ENCODE data around the gene AQP3. TPM values are rescaled to one million over a fixed set of nuclear protein-coding genes. Genes with fewer than 3 reads are reported as not detected.

The AQP3 gene
- total and polyA plus RNA-seq, 2 of the 13 experiments (the other 11 are each of a cell fraction or from before 2014, with no cell fraction given), result 1.4 to 5.5 TPM

DNA sequence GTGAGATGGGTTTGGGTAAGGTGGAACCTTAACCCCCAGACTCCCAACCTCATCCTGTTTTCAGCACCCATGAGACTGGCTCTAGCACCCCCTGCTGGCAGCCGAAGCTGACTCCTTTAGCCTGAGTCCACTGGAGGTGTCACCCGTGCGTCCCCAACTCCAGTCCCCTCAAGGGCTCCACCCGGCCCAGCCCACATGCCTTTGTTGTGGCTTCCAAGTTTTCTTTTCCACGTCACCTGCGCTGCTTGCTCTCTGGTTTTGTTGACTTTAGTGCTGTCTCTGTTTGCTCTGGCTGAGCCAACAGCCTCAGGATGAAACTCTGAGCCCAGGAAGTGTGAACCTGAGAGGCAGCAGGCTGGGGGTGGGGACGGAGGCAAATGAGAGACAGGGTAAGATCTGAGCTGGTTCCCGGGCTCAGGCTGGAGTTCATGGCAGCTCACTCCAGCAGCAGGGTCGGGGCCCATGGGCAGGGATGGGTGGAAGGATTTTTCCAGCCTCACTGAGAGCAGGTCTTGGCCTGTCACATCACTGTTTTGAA is 31.8 kb downstream of the AQP3 start (continued):
- TF ChIP-seq, protein P1, sequence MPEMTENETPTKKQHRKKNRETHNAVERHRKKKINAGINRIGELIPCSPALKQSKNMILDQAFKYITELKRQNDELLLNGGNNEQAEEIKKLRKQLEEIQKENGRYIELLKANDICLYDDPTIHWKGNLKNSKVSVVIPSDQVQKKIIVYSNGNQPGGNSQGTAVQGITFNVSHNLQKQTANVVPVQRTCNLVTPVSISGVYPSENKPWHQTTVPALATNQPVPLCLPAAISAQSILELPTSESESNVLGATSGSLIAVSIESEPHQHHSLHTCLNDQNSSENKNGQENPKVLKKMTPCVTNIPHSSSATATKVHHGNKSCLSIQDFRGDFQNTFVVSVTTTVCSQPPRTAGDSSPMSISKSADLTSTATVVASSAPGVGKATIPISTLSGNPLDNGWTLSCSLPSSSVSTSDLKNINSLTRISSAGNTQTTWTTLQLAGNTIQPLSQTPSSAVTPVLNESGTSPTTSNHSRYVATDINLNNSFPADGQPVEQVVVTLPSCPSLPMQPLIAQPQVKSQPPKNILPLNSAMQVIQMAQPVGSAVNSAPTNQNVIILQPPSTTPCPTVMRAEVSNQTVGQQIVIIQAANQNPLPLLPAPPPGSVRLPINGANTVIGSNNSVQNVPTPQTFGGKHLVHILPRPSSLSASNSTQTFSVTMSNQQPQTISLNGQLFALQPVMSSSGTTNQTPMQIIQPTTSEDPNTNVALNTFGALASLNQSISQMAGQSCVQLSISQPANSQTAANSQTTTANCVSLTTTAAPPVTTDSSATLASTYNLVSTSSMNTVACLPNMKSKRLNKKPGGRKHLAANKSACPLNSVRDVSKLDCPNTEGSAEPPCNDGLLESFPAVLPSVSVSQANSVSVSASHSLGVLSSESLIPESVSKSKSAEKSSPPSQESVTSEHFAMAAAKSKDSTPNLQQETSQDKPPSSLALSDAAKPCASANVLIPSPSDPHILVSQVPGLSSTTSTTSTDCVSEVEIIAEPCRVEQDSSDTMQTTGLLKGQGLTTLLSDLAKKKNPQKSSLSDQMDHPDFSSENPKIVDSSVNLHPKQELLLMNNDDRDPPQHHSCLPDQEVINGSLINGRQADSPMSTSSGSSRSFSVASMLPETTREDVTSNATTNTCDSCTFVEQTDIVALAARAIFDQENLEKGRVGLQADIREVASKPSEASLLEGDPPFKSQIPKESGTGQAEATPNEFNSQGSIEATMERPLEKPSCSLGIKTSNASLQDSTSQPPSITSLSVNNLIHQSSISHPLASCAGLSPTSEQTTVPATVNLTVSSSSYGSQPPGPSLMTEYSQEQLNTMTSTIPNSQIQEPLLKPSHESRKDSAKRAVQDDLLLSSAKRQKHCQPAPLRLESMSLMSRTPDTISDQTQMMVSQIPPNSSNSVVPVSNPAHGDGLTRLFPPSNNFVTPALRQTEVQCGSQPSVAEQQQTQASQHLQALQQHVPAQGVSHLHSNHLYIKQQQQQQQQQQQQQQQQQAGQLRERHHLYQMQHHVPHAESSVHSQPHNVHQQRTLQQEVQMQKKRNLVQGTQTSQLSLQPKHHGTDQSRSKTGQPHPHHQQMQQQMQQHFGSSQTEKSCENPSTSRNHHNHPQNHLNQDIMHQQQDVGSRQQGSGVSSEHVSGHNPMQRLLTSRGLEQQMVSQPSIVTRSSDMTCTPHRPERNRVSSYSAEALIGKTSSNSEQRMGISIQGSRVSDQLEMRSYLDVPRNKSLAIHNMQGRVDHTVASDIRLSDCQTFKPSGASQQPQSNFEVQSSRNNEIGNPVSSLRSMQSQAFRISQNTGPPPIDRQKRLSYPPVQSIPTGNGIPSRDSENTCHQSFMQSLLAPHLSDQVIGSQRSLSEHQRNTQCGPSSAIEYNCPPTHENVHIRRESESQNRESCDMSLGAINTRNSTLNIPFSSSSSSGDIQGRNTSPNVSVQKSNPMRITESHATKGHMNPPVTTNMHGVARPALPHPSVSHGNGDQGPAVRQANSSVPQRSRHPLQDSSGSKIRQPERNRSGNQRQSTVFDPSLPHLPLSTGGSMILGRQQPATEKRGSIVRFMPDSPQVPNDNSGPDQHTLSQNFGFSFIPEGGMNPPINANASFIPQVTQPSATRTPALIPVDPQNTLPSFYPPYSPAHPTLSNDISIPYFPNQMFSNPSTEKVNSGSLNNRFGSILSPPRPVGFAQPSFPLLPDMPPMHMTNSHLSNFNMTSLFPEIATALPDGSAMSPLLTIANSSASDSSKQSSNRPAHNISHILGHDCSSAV (CRISPR knock-in tag; IDR thresholded peaks at IDR 0.05; ENCODE audit: borderline replicate concordance), result no peak
- no peak for TF ChIP-seq ATM (IDR thresholded peaks at IDR 0.05; ENCODE audit: borderline replicate concordance)
- TF ChIP-seq ZFP36L2 (CRISPR knock-in tag; IDR thresholded peaks at IDR 0.05), result no peak
- peak; percentile 93 for TF ChIP-seq ZMYM2 (CRISPR knock-in tag; IDR thresholded peaks at IDR 0.05)
- TF ChIP-seq ZFP41 (CRISPR knock-in tag; IDR thresholded peaks at IDR 0.05; ENCODE audit: borderline replicate concordance), result peak; percentile 84; the same call in 1 of the 2 replicates
- peak; percentile 91 for TF ChIP-seq ZNF329 (CRISPR knock-in tag; IDR thresholded peaks at IDR 0.05; ENCODE audit: low read depth)
- TF ChIP-seq, protein P2, sequence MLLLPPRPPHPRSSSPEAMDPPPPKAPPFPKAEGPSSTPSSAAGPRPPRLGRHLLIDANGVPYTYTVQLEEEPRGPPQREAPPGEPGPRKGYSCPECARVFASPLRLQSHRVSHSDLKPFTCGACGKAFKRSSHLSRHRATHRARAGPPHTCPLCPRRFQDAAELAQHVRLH (CRISPR knock-in tag; IDR thresholded peaks at IDR 0.05; ENCODE audit: borderline replicate concordance, low read depth), result peak; percentile 87; the same call in 1 of the 2 replicates
- TF ChIP-seq, protein P3, sequence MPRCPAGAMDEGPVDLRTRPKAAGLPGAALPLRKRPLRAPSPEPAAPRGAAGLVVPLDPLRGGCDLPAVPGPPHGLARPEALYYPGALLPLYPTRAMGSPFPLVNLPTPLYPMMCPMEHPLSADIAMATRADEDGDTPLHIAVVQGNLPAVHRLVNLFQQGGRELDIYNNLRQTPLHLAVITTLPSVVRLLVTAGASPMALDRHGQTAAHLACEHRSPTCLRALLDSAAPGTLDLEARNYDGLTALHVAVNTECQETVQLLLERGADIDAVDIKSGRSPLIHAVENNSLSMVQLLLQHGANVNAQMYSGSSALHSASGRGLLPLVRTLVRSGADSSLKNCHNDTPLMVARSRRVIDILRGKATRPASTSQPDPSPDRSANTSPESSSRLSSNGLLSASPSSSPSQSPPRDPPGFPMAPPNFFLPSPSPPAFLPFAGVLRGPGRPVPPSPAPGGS (CRISPR knock-in tag; IDR thresholded peaks at IDR 0.05), result peak; percentile 63
- peak; percentile 98 for TF ChIP-seq CREM (IDR thresholded peaks at IDR 0.05)
- no peak for TF ChIP-seq CREM (CRISPR knock-in tag; IDR thresholded peaks at IDR 0.05)
- no peak for TF ChIP-seq ZNF790 (CRISPR knock-in tag; IDR thresholded peaks at IDR 0.05; ENCODE audit: borderline replicate concordance)
- TF ChIP-seq, protein P4, sequence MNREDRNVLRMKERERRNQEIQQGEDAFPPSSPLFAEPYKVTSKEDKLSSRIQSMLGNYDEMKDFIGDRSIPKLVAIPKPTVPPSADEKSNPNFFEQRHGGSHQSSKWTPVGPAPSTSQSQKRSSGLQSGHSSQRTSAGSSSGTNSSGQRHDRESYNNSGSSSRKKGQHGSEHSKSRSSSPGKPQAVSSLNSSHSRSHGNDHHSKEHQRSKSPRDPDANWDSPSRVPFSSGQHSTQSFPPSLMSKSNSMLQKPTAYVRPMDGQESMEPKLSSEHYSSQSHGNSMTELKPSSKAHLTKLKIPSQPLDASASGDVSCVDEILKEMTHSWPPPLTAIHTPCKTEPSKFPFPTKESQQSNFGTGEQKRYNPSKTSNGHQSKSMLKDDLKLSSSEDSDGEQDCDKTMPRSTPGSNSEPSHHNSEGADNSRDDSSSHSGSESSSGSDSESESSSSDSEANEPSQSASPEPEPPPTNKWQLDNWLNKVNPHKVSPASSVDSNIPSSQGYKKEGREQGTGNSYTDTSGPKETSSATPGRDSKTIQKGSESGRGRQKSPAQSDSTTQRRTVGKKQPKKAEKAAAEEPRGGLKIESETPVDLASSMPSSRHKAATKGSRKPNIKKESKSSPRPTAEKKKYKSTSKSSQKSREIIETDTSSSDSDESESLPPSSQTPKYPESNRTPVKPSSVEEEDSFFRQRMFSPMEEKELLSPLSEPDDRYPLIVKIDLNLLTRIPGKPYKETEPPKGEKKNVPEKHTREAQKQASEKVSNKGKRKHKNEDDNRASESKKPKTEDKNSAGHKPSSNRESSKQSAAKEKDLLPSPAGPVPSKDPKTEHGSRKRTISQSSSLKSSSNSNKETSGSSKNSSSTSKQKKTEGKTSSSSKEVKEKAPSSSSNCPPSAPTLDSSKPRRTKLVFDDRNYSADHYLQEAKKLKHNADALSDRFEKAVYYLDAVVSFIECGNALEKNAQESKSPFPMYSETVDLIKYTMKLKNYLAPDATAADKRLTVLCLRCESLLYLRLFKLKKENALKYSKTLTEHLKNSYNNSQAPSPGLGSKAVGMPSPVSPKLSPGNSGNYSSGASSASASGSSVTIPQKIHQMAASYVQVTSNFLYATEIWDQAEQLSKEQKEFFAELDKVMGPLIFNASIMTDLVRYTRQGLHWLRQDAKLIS (CRISPR knock-in tag; IDR thresholded peaks at IDR 0.05), result no peak
- TF ChIP-seq, protein P5, sequence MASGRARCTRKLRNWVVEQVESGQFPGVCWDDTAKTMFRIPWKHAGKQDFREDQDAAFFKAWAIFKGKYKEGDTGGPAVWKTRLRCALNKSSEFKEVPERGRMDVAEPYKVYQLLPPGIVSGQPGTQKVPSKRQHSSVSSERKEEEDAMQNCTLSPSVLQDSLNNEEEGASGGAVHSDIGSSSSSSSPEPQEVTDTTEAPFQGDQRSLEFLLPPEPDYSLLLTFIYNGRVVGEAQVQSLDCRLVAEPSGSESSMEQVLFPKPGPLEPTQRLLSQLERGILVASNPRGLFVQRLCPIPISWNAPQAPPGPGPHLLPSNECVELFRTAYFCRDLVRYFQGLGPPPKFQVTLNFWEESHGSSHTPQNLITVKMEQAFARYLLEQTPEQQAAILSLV (CRISPR knock-in tag; IDR thresholded peaks at IDR 0.05; ENCODE audit: borderline replicate concordance), result peak; percentile 91
- TF ChIP-seq KDM3A (CRISPR knock-in tag; IDR thresholded peaks at IDR 0.05; ENCODE audit: low read depth), result peak; percentile 99
- TF ChIP-seq REL (CRISPR knock-in tag; conservative IDR thresholded peaks at IDR 0.05), result peak; percentile 87; the same call in 1 of the 2 replicates

Measured in HepG2 (cell line).